GM12878 (cell line): ENCODE results near the gene IL1R2. TPM values are rescaled to one million over a fixed set of nuclear protein-coding genes. Genes with fewer than 3 reads are reported as not detected.

Source experiments
- ATAC-seq: fragments of 200-7000 bp; cut with Tn5 transposase; 3 replicates; pipeline ENCODE4 v1.9.1; 2020; ENCODE audit warnings: mild to moderate bottlenecking, moderate library complexity
- BruUV-seq: library from RNA; stranded (reverse); fragments of 400-500 nt; replicated peaks from 2 replicates; lab custom pipeline; 2021; lab: Mats Ljungman, UMichigan
- CTCF ChIA-PET: fragments of 300-600 bp; sonication (Branson Sonifier 250); formaldehyde crosslinking; extraction: SDS; loops from one replicate; lab custom pipeline; 2021; ENCODE audit warnings: inconsistent platforms; lab: Yijun Ruan, JAX
- POLR2A ChIA-PET: fragments of 350-600 bp; formaldehyde crosslinking; extraction: SDS; loops from one replicate; lab custom pipeline; 2021; ENCODE audit warnings: inconsistent platforms; lab: Charles Lee
- RAD21 ChIA-PET: fragments of 300-600 bp; sonication (Branson Sonifier 250); formaldehyde crosslinking; loops from one replicate; lab custom pipeline; 2023; ENCODE audit warnings: antibody characterized with exemption; ENCODE audit not compliant: unreplicated experiment; lab: Charles Lee
- SMC1A ChIA-PET: fragments of 300-600 bp; sonication (Branson Sonifier 250); formaldehyde crosslinking; loops from one replicate; lab custom pipeline; 2023; ENCODE audit not compliant: unreplicated experiment, uncharacterized antibody; lab: Charles Lee
- DNase-seq: peaks from one replicate; pipeline ENCODE4 v3.0.0-alpha.2; 2011; ENCODE audit warnings: low read depth, low spot score
- FAIRE-seq: peaks from 3 replicates; lab custom pipeline; 2011; peaks lifted over from hg19 to GRCh38; lab: Jason Lieb, UNC
- H2AFZ ChIP-seq: 2 replicates; pipeline ENCODE4 v1.6.0; 2011; ENCODE audit warnings: low read depth, low read length, control low read depth; ENCODE audit not compliant: control insufficient read depth
- H3K27ac ChIP-seq: 2 replicates; pipeline ENCODE4 v1.5.1; 2011; ENCODE audit warnings: control low read depth; ENCODE audit not compliant: control insufficient read depth, insufficient read depth
- H3K27me3 ChIP-seq, 2 experiments: replicated peaks in 1 of 2; 2 replicates each; pipeline versions ENCODE4 v1.6.0 to v1.6.1; 2011; ENCODE audit warnings: low read length in 1 of 2; ENCODE audit not compliant: control insufficient read depth in 2 of 2, insufficient read depth in 2 of 2
- H3K36me3 ChIP-seq, 2 experiments: 2 replicates each; pipeline ENCODE4 v1.5.1; 2011; ENCODE audit warnings: low read length in 1 of 2; ENCODE audit not compliant: control insufficient read depth in 2 of 2, insufficient read depth in 2 of 2
- H3K4me1 ChIP-seq: 2 replicates; pipeline ENCODE4 v1.6.1; 2011; ENCODE audit warnings: mild to moderate bottlenecking, low read length, moderate library complexity, mixed read lengths; ENCODE audit not compliant: control insufficient read depth, insufficient read depth
- H3K4me2 ChIP-seq: 2 replicates; pipeline ENCODE4 v1.6.0; 2011; ENCODE audit warnings: control low read depth; ENCODE audit not compliant: control insufficient read depth, insufficient read depth
- H3K4me3 ChIP-seq: fragments of 200-600 bp; sonication (generic); 2 replicates; pipeline ENCODE4 v1.5.1; 2016
- H3K79me2 ChIP-seq: 2 replicates; pipeline ENCODE4 v1.6.0; 2011; ENCODE audit warnings: low read length; ENCODE audit not compliant: control insufficient read depth, insufficient read depth
- H3K9ac ChIP-seq: 2 replicates; pipeline ENCODE4 v1.8.0; 2011; ENCODE audit warnings: low read length, control low read depth, mixed read lengths; ENCODE audit not compliant: control insufficient read depth, insufficient read depth
- H3K9me3 ChIP-seq: replicated peaks from 3 replicates; pipeline ENCODE4 v1.5.1; 2011; ENCODE audit warnings: mild to moderate bottlenecking, low read length; ENCODE audit not compliant: control insufficient read depth, insufficient read depth
- H4K20me1 ChIP-seq: 2 replicates; pipeline ENCODE4 v1.6.0; 2011; ENCODE audit not compliant: control insufficient read depth, insufficient read depth
- JUNB ChIP-seq: IDR thresholded peaks from 2 replicates; pipeline ENCODE4 v1.6.1; 2016; ENCODE audit warnings: antibody characterized with exemption, mild to moderate bottlenecking
- JUND ChIP-seq: IDR thresholded peaks from 2 replicates; pipeline ENCODE4 v1.6.1; 2012; ENCODE audit warnings: low read depth, mild to moderate bottlenecking, low read length, improper control_type of control experiment, moderate library complexity
- MEF2B ChIP-seq: fragments of 450-650 bp; IDR thresholded peaks from 2 replicates; pipeline ENCODE4 v1.6.1; 2018; ENCODE audit warnings: mild to moderate bottlenecking, moderate library complexity; ENCODE audit not compliant: partially characterized antibody, poor library complexity, severe bottlenecking
- POLR2AphosphoS2 ChIP-seq: IDR thresholded peaks from 2 replicates; pipeline ENCODE4 v1.6.1; 2011; ENCODE audit warnings: low read depth, mild to moderate bottlenecking, low read length, improper control_type of control experiment, moderate library complexity
- POLR2AphosphoS5 ChIP-seq: IDR thresholded peaks from 2 replicates; pipeline ENCODE4 v1.6.1; 2011; ENCODE audit warnings: mild to moderate bottlenecking, low read length, inconsistent platforms
- SMAD5 ChIP-seq: IDR thresholded peaks from 2 replicates; pipeline ENCODE4 v1.6.1; 2016; ENCODE audit warnings: antibody characterized with exemption, low read depth
- SUZ12 ChIP-seq: fragments of 200-600 bp; sonication (generic); IDR thresholded peaks from one replicate; pipeline ENCODE4 v1.6.1; 2018; ENCODE audit warnings: antibody characterized with exemption, mild to moderate bottlenecking; ENCODE audit not compliant: unreplicated experiment
- ZNF24 ChIP-seq: fragments of 450-650 bp; IDR thresholded peaks from 2 replicates; pipeline ENCODE4 v1.6.1; 2017; ENCODE audit warnings: antibody characterized with exemption, mild to moderate bottlenecking
- ZZZ3 ChIP-seq: IDR thresholded peaks from 2 replicates; pipeline ENCODE4 v1.6.1; 2011; ENCODE audit warnings: low read depth; ENCODE audit not compliant: control insufficient read depth, insufficient read length
- WGBS: methylation state at CpG from one replicate; pipeline ENCODE4 v1.1.6; 2016; ENCODE audit warnings: low lambda C conversion rate; ENCODE audit not compliant: insufficient replicate concordance, insufficient coverage; ENCODE audit errors: missing lambda C conversion rate; 5-methylcytosine and 5-hydroxymethylcytosine counted together
- in situ Hi-C: fragments of 300-500 bp; cut with MboI; formaldehyde crosslinking; loops from 9 replicates; pipeline ENCODE4 v1.14.3; 2018; ENCODE audit warnings: mixed read lengths
- intact Hi-C: fragments of 100-400 bp; cut with micrococcal nuclease; formaldehyde crosslinking; loops from one replicate; pipeline ENCODE4 v1.14.2; 2022; ENCODE audit not compliant: unreplicated experiment
- polyA plus RNA-seq, 11 experiments: library from polyadenylated mRNA; depleted of rRNA in 4 of 11; unstranded in 6 of 11; stranded (reverse) in 5 of 11; fragments of >200 nt; fragmentation: Nextera tagmentation in 4 of 11; fragmentation: Illumina TruSeq in 1 of 11; extraction: Ambion mirVana in 4 of 11; extraction: Trizol in 1 of 11; gene quantifications; 1 replicate in 1 of 11; 2 replicates in 10 of 11; pipeline versions ENCODE4 v1.2.1 to v1.2.3, GENCODE V29; 2011 to 2016; ENCODE audit warnings: inconsistent platforms in 2 of 11, missing spikeins in 2 of 11, low read depth in 1 of 11
- total RNA-seq, 4 experiments: library from RNA; depleted of rRNA in 3 of 4; stranded (reverse); fragments of >200 nt in 3 of 4; fragmentation: Illumina TruSeq in 1 of 4; extraction: Trizol in 1 of 4; gene quantifications; 2 replicates each; pipeline versions ENCODE4 v1.2.1 to v1.2.3, GENCODE V29; 2013 to 2021
- TF ChIP-seq, protein P1 (sequence below): fragments of 450-650 bp; IDR thresholded peaks from 2 replicates; pipeline ENCODE4 v1.6.1; 2017; ENCODE audit warnings: mild to moderate bottlenecking, moderate library complexity
- TF ChIP-seq, protein P2 (sequence below): fragments of 450-650 bp; IDR thresholded peaks from 2 replicates; pipeline ENCODE4 v1.6.1; 2017; ENCODE audit warnings: mild to moderate bottlenecking
- TF ChIP-seq, protein P3 (sequence below), 3 experiments: IDR thresholded peaks in 2 of 3; conservative IDR thresholded peaks in 1 of 3; 2 replicates each; pipeline ENCODE4 v1.5.1; 2011; ENCODE audit warnings: low read depth in 3 of 3, low read length in 3 of 3, mild to moderate bottlenecking in 3 of 3, control low read depth in 2 of 3, moderate library complexity in 2 of 3, inconsistent platforms in 1 of 3, mixed read lengths in 1 of 3; ENCODE audit not compliant: control insufficient read depth in 2 of 3, insufficient read depth in 1 of 3; ENCODE audit errors: extremely low read depth in 1 of 3
- TF ChIP-seq, protein P4 (sequence below): fragments of 450-650 bp; IDR thresholded peaks from 2 replicates; pipeline ENCODE4 v1.6.1; 2017; ENCODE audit warnings: borderline replicate concordance

IL1R2 gene
- total and polyA plus RNA-seq, 10 of the 15 experiments (the other 5 are each of a cell fraction or from before 2014, with no cell fraction given), result 0.44 to 6.4 (median 0.62) TPM

DNA sequence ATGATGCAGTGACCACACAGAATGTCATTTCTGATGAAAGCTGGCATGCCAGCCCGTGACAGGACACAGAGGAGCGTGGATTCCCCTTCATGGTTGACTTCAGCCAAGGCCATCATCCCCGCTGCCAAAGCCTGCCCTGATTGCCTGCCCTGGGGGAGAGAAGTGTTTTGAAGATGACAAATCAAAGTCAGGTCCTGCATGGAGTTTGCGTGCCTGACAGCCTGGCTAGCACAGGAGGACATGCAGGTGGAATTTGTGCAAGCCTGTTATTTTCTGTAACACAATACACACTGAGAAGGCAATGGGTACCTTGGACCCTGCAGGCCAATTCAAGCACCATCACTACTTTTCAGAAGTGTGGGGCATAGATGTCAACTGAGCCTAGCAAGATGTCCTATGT lies 5.4 kb upstream of the IL1R2 start:
- Histone ChIP-seq H3K36me3 (no peaks in the 10 kb centered on the region), H3K4me2 (no peak overlapping the region), H3K9me3 (no peaks in the 10 kb centered on the region), H4K20me1 (no peaks in the 10 kb centered on the region), H3K4me1 (no peaks in the 10 kb centered on the region), H2AFZ (no peak overlapping the region), H3K9ac (no peak overlapping the region), H3K27ac (no peak overlapping the region), H3K4me3 (no peak overlapping the region), H3K27me3 (peaks cover 0 to 5% of the 10 kb centered on the region in 2 experiments; a peak in 1 of 4 replicates), H3K79me2 (no peaks in the 10 kb centered on the region)
- no peak for DNase-seq
- ChIA-PET RAD21 (no interaction called here), POLR2A (no interaction called here), SMC1A (interaction anchor here (2.8 kb wide), 1 partner anchor 102 kb away, joined by 18 read pairs; no protein-coding TSS in a partner anchor), CTCF (no interaction called here)
- no peak for ATAC-seq
- intact Hi-C loops (no loop called here), in situ Hi-C loops (no loop called here)
- BruUV-seq, result no TSS peak
- WGBS, result 16% methylated on average over 4 of the region's 4 CpGs
- FAIRE-seq, result no peak
- TF ChIP-seq, protein P1, sequence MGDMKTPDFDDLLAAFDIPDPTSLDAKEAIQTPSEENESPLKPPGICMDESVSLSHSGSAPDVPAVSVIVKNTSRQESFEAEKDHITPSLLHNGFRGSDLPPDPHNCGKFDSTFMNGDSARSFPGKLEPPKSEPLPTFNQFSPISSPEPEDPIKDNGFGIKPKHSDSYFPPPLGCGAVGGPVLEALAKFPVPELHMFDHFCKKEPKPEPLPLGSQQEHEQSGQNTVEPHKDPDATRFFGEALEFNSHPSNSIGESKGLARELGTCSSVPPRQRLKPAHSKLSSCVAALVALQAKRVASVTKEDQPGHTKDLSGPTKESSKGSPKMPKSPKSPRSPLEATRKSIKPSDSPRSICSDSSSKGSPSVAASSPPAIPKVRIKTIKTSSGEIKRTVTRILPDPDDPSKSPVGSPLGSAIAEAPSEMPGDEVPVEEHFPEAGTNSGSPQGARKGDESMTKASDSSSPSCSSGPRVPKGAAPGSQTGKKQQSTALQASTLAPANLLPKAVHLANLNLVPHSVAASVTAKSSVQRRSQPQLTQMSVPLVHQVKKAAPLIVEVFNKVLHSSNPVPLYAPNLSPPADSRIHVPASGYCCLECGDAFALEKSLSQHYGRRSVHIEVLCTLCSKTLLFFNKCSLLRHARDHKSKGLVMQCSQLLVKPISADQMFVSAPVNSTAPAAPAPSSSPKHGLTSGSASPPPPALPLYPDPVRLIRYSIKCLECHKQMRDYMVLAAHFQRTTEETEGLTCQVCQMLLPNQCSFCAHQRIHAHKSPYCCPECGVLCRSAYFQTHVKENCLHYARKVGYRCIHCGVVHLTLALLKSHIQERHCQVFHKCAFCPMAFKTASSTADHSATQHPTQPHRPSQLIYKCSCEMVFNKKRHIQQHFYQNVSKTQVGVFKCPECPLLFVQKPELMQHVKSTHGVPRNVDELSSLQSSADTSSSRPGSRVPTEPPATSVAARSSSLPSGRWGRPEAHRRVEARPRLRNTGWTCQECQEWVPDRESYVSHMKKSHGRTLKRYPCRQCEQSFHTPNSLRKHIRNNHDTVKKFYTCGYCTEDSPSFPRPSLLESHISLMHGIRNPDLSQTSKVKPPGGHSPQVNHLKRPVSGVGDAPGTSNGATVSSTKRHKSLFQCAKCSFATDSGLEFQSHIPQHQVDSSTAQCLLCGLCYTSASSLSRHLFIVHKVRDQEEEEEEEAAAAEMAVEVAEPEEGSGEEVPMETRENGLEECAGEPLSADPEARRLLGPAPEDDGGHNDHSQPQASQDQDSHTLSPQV, result no peak
- no peak for TF ChIP-seq SMAD5
- no peak for TF ChIP-seq JUNB
- no peak for TF ChIP-seq ZZZ3
- TF ChIP-seq ZNF24, result no peak
- TF ChIP-seq, protein P2, sequence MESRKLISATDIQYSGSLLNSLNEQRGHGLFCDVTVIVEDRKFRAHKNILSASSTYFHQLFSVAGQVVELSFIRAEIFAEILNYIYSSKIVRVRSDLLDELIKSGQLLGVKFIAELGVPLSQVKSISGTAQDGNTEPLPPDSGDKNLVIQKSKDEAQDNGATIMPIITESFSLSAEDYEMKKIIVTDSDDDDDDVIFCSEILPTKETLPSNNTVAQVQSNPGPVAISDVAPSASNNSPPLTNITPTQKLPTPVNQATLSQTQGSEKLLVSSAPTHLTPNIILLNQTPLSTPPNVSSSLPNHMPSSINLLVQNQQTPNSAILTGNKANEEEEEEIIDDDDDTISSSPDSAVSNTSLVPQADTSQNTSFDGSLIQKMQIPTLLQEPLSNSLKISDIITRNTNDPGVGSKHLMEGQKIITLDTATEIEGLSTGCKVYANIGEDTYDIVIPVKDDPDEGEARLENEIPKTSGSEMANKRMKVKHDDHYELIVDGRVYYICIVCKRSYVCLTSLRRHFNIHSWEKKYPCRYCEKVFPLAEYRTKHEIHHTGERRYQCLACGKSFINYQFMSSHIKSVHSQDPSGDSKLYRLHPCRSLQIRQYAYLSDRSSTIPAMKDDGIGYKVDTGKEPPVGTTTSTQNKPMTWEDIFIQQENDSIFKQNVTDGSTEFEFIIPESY, result no peak
- no peak for TF ChIP-seq JUND
- TF ChIP-seq, protein P3, sequence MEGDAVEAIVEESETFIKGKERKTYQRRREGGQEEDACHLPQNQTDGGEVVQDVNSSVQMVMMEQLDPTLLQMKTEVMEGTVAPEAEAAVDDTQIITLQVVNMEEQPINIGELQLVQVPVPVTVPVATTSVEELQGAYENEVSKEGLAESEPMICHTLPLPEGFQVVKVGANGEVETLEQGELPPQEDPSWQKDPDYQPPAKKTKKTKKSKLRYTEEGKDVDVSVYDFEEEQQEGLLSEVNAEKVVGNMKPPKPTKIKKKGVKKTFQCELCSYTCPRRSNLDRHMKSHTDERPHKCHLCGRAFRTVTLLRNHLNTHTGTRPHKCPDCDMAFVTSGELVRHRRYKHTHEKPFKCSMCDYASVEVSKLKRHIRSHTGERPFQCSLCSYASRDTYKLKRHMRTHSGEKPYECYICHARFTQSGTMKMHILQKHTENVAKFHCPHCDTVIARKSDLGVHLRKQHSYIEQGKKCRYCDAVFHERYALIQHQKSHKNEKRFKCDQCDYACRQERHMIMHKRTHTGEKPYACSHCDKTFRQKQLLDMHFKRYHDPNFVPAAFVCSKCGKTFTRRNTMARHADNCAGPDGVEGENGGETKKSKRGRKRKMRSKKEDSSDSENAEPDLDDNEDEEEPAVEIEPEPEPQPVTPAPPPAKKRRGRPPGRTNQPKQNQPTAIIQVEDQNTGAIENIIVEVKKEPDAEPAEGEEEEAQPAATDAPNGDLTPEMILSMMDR (IDR thresholded peaks at IDR 0.05 in 2 of 3, conservative IDR thresholded peaks at IDR 0.05 in 1 of 3; ENCODE audit: control insufficient read depth in 2 of 3, extremely low read depth in 1 of 3, insufficient read depth in 1 of 3, low read depth in 3 of 3, low read length in 3 of 3), result no peak
- no peak for TF ChIP-seq POLR2AphosphoS2
- TF ChIP-seq MEF2B, result no peak
- TF ChIP-seq POLR2AphosphoS5, result no peak
- TF ChIP-seq, protein P4, sequence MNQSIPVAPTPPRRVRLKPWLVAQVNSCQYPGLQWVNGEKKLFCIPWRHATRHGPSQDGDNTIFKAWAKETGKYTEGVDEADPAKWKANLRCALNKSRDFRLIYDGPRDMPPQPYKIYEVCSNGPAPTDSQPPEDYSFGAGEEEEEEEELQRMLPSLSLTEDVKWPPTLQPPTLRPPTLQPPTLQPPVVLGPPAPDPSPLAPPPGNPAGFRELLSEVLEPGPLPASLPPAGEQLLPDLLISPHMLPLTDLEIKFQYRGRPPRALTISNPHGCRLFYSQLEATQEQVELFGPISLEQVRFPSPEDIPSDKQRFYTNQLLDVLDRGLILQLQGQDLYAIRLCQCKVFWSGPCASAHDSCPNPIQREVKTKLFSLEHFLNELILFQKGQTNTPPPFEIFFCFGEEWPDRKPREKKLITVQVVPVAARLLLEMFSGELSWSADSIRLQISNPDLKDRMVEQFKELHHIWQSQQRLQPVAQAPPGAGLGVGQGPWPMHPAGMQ, result no peak
- no peak for TF ChIP-seq SUZ12
